ENCODE data around the gene ANKRD13A. TPM values are rescaled to one million over a fixed set of nuclear protein-coding genes. Genes with fewer than 3 reads are reported as not detected.

The ANKRD13A gene
- total RNA-seq = 69.2 and 76.4 TPM in 2 replicates

DNA sequence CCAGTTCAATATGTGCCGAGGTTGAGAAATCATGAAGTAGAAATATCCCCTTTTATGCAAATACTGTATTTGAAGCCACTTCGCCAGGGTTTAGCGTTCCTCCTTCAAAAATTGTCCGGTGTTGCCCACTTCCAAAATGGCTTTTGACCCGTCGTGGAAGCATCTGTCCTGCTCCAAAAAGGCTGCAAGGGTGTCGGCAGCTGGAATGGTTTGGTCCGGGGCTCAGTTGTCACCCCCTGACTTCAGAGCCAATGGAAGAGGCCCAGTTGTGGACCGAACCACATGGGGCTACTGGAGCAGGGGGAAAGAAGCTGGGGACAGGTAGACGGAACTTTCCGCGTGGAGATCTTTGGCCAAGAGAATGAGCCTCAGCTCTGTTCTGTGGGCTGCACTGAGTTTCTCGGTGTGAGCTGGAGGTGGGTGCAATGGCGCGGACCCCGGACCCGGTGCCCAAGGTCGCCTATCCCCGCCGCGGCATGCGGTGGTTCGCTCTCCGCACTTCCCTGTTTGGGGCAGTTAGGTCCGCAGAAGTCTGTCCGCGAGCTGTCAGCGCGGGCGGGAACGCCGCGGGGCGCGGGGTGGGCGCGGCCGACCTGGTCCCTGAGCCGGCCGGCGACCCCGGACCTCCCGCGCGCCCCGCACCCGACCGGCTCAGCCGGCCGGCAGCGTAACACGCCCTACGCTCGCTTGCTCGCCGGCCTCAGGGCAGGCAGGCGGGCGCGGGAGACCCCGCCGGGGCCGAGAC, at the start of gene ANKRD13A:
Gene ANKRD13A (plus strand): TSS at position 527 of the 745 bp plus-strand sequence. CDS start 259 bp downstream, outside the sequence.

DNA sequence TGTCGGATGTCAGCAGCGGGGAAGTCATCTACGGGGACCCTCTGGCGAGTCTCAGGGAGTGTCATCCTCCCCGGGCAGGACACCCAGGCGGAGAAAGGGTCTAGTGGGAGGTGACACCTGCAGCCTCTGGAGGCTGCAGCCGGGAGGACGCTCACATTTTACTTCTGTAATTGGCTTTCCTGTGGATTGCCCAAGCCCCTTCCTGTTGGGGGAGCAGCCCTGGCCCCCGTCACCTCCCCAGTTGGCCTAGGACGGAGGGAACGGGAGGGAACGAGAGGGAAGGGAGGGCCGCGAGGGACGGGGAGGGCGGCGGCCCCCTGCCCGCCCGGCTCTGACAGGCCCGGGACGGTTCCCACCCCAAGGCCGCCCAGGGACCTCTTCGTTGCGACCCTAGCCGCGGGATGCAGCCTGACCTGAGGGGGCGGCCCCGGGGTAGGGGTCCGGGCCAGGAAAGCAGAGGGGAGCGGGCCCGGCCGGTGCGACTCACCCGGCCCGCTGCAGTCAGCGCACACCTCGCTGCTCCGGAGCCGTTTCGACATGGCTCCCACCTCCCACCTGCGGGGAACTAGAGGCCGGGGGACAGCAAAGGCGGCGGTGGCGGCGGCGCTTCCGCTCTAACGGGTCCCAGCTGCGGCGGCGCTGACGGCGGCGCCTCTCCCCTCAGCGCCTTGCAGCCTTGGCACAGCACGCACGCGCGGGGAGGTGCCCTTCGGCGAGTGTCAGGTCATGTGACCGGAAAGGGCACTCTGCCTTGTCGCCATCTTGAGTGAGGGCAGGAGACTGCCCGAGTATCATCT, 3.3 kb upstream of the ANKRD13A start, which contains the start of gene GIT2:
Gene GIT2 (minus strand): TSS at position 683 of the 797 bp plus-strand sequence. CDS start 144 bp downstream, at position 539.

DNA sequence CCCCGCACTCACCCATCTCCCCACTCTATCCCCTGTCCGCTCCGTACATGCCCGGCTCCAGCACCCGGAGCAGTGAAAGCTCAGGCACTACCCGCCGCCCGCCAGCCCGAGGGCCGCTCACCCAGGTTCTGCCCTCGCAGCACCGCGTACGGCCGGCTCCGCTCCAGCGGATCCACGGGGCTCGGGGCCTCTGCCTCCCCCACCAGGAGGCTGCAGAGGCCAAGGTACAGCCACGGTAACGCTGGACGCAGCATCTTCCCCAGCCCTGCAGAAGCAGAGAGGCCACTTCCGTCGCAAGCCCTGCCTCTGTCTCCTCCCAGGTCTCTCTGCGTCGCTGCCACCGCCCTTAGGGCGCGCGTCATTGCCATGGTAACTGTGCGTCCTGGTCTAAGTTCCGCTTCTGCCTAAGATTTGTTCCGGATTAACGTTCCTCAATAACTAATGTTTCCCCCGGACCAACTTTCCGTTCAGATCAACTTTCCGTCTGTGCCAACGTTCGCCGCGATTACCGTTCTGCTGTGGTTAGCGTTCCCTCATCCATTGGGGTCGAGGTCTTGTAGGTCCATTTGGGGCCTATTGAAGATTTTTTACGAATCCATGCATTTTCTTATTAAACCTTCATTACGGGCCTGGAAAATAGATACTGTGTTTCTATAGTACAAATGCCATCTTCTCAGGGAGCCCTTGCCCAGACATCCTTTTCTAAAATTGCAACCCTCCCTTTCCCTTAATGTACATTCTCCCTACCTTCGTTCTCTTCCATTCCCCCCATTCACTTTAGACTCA, 49.2 kb downstream of the ANKRD13A start, which contains the start of gene C12orf76:
Gene C12orf76 (minus strand): TSS at position 281 of the 786 bp plus-strand sequence. CDS start 27 bp downstream, at position 254.

Other genes with a start within 250 kb of the ANKRD13A start
- 1.1 and 1.9 TPM in 2 replicates for gene TRPV4, start 166.0 kb upstream of the ANKRD13A start, total RNA-seq
- 24.2 and 33.6 TPM in 2 replicates for gene GLTP, start 118.9 kb upstream of the ANKRD13A start, total RNA-seq
- 7.5 and 9.3 TPM in 2 replicates for gene TCHP, start 99.2 kb upstream of the ANKRD13A start, total RNA-seq
- 14.2 and 22.8 TPM in 2 replicates for gene GIT2, start 3.1 kb upstream of the ANKRD13A start, total RNA-seq
- 6.8 and 14.1 TPM in 2 replicates for gene C12orf76, start 49.1 kb downstream of the ANKRD13A start, total RNA-seq
- 6.9 and 7.2 TPM in 2 replicates for gene IFT81, start 124.9 kb downstream of the ANKRD13A start, total RNA-seq